ENCODE data around the gene C2orf15. TPM values are rescaled to one million over a fixed set of nuclear protein-coding genes. Genes with fewer than 3 reads are reported as not detected.

The C2orf15 gene
- polyA plus RNA-seq, 2 of the 4 experiments (the other 2 are of a cell fraction): 1.3 to 1.6 TPM

DNA sequence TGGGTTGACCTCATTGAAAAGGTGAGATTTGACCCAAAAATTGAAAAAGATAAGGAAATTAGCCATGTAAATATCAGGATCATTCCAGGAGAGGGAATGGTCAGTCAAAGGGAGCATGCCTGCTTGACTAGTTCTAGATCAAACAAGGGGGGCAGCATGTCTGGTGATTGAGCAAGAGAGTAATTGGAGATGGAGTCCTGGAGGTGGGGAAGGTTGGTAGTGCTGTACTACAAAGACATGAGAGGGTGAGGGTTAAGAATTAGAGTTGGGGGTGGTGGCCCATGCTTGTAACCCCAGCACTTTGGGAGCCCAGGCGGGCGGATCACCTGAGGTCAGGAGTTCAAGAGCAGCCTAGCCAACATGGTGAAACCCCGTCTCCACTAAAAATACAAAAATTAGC is 41.5 kb downstream of the C2orf15 start (continued):
- no peak for TF ChIP-seq NFE2L2 (conservative IDR thresholded peaks at IDR 0.05; ENCODE audit: low read length)
- no peak for TF ChIP-seq MYC (IDR thresholded peaks at IDR 0.05; ENCODE audit: borderline replicate concordance, low read length)
- no peak for TF ChIP-seq JUN (IDR thresholded peaks at IDR 0.05)
- TF ChIP-seq, protein P1, sequence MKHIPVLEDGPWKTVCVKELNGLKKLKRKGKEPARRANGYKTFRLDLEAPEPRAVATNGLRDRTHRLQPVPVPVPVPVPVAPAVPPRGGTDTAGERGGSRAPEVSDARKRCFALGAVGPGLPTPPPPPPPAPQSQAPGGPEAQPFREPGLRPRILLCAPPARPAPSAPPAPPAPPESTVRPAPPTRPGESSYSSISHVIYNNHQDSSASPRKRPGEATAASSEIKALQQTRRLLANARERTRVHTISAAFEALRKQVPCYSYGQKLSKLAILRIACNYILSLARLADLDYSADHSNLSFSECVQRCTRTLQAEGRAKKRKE (CRISPR knock-in tag; IDR thresholded peaks at IDR 0.05; ENCODE audit: low read depth): no peak

DNA sequence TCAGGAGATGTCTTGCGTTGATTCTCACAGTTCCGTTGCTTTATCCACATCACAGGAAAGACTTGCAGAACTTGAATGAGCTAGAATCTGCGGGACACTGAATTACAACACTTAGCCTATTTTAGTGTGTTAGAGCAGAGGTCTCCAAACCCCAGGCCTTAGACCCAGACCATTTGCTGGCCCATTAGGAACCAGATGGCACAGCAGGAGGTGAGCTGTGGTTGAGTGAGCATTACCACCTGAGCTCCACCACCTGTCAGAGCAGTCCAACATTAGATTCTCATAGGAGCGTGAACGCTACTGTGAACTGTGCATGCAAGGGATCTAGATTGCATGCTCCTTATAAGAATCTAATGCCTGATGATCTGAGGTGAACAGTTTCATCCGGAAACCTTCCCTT is 43.3 kb downstream of the C2orf15 start:
- H3K4me2 ChIP-seq: no peak overlapping the region
- ChIA-PET POLR2A (no interaction called here), CTCF (no interaction called here)
- 62% methylated on average over 6 of the region's 6 CpGs for WGBS (ENCODE audit: missing lambda C conversion rate)
- H3K4me3 ChIP-seq: no peak overlapping the region
- no peak for TF ChIP-seq MYC (IDR thresholded peaks at IDR 0.05; ENCODE audit: borderline replicate concordance, low read length)
- no peak for TF ChIP-seq CBX2 (IDR thresholded peaks at IDR 0.05; ENCODE audit: borderline replicate concordance, low read depth)
- no peak for TF ChIP-seq PHF8 (IDR thresholded peaks at IDR 0.05; ENCODE audit: borderline replicate concordance, low read depth)
- TF ChIP-seq RFX5 (IDR thresholded peaks at IDR 0.05): no peak
- TF ChIP-seq CBX8 (IDR thresholded peaks at IDR 0.05): no peak
- TF ChIP-seq NPAS2 (CRISPR knock-in tag; IDR thresholded peaks at IDR 0.05; ENCODE audit: borderline replicate concordance): no peak
- TF ChIP-seq ZNF302 (CRISPR knock-in tag; IDR thresholded peaks at IDR 0.05): no peak
- no peak for TF ChIP-seq HOXA7 (CRISPR knock-in tag; IDR thresholded peaks at IDR 0.05)
- TF ChIP-seq NFE2L2 (conservative IDR thresholded peaks at IDR 0.05; ENCODE audit: low read length): no peak
- TF ChIP-seq HDAC2 (IDR thresholded peaks at IDR 0.05): no peak
- TF ChIP-seq HOXB13 (CRISPR knock-in tag; IDR thresholded peaks at IDR 0.05; ENCODE audit: low read depth): no peak
- no peak for TF ChIP-seq ESRRA (IDR thresholded peaks at IDR 0.05; ENCODE audit: borderline replicate concordance, low read length)
- no peak for TF ChIP-seq POLR2AphosphoS2 (conservative IDR thresholded peaks at IDR 0.05; ENCODE audit: low read length)
- TF ChIP-seq, protein P2, sequence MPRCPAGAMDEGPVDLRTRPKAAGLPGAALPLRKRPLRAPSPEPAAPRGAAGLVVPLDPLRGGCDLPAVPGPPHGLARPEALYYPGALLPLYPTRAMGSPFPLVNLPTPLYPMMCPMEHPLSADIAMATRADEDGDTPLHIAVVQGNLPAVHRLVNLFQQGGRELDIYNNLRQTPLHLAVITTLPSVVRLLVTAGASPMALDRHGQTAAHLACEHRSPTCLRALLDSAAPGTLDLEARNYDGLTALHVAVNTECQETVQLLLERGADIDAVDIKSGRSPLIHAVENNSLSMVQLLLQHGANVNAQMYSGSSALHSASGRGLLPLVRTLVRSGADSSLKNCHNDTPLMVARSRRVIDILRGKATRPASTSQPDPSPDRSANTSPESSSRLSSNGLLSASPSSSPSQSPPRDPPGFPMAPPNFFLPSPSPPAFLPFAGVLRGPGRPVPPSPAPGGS (IDR thresholded peaks at IDR 0.05): no peak
- no peak for TF ChIP-seq RNF2 (IDR thresholded peaks at IDR 0.05; ENCODE audit: borderline replicate concordance, low read depth)
- TF ChIP-seq KDM1A (IDR thresholded peaks at IDR 0.05; ENCODE audit: low read depth): no peak
- FAIRE-seq: no peak
- no peak for DNase-seq (ENCODE audit: low read depth in 1 of 2, low spot score in 1 of 2)
- ATAC-seq: no peak
- H3K4me1 ChIP-seq: peaks cover 16% of the 10 kb centered on the region; the same call in 2 of the 3 replicates
- no peaks in the 10 kb centered on the region for H3K9me3 ChIP-seq
- no peak overlapping the region for H3K27ac ChIP-seq

DNA sequence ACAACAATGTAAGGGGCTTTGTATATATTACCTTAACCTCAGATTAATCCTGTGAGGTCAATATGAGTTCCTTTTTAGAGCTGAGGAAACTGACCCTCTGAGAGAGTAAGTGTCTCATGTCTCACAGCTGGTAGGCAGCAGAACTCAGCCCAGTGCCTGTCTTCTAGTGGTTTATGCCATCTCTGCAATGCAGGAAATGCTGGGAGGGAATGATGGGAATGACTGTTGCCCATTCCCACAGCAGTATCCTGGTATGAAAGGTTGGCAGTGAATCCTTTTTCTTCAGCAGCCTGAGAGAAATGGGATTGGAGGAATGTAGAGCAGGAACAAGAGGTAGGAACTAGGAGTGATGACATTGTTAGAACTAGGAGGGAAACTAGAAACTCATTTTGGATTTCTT is 45.5 kb downstream of the C2orf15 start:
- POLR2A ChIA-PET: no interaction called here
- FAIRE-seq: no peak

DNA sequence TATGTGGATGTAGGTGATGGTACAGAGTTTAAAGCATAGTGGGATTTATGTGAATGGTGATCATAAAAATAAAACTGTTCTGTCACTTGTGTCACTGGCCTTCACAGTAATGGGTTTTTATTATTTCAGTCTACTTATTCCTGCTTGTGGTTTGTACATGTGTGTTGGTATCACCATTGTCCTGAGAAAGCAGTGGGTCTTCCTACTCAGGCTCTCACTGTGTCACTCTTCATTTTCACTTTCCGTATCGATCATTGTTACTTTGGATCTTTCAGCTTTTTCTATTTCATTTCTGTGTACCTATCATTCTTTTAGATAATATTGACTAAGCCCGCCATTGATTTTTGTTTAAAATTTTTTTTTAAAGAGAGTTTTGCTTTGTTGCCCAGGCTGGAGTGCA is 46.9 kb downstream of the C2orf15 start:
- H3K9me3 ChIP-seq: no peaks in the 10 kb centered on the region
- ATAC-seq: no peak
- CTCF ChIA-PET: interaction anchor here (0.6 kb wide), 1 partner anchor 104 kb away, joined by 3 read pairs; no protein-coding TSS in a partner anchor
- H3K27ac ChIP-seq: no peak overlapping the region
- DNase-seq (ENCODE audit: low read depth in 1 of 2, low spot score in 1 of 2): no peak
- H3K4me3 ChIP-seq: no peak overlapping the region
- no peak for FAIRE-seq
- POLR2A ChIA-PET: no interaction called here
- no peak overlapping the region for H3K4me2 ChIP-seq
- TF ChIP-seq, protein P3, sequence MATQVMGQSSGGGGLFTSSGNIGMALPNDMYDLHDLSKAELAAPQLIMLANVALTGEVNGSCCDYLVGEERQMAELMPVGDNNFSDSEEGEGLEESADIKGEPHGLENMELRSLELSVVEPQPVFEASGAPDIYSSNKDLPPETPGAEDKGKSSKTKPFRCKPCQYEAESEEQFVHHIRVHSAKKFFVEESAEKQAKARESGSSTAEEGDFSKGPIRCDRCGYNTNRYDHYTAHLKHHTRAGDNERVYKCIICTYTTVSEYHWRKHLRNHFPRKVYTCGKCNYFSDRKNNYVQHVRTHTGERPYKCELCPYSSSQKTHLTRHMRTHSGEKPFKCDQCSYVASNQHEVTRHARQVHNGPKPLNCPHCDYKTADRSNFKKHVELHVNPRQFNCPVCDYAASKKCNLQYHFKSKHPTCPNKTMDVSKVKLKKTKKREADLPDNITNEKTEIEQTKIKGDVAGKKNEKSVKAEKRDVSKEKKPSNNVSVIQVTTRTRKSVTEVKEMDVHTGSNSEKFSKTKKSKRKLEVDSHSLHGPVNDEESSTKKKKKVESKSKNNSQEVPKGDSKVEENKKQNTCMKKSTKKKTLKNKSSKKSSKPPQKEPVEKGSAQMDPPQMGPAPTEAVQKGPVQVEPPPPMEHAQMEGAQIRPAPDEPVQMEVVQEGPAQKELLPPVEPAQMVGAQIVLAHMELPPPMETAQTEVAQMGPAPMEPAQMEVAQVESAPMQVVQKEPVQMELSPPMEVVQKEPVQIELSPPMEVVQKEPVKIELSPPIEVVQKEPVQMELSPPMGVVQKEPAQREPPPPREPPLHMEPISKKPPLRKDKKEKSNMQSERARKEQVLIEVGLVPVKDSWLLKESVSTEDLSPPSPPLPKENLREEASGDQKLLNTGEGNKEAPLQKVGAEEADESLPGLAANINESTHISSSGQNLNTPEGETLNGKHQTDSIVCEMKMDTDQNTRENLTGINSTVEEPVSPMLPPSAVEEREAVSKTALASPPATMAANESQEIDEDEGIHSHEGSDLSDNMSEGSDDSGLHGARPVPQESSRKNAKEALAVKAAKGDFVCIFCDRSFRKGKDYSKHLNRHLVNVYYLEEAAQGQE (IDR thresholded peaks at IDR 0.05): no peak
- TF ChIP-seq HEYL (CRISPR knock-in tag; IDR thresholded peaks at IDR 0.05): no peak
- TF ChIP-seq HOXA7 (CRISPR knock-in tag; IDR thresholded peaks at IDR 0.05): no peak
- TF ChIP-seq, protein P1 (CRISPR knock-in tag; IDR thresholded peaks at IDR 0.05; ENCODE audit: low read depth): no peak
- TF ChIP-seq FOXS1 (CRISPR knock-in tag; IDR thresholded peaks at IDR 0.05): no peak
- no peak for TF ChIP-seq MAFK (IDR thresholded peaks at IDR 0.05; ENCODE audit: partially characterized antibody)
- H3K4me1 ChIP-seq: 0 out of 3 replicates have a peak, but pooled peaks cover under 1% of the 10 kb centered on the region
- 93% methylated on average over 3 of the region's 3 CpGs for WGBS (ENCODE audit: missing lambda C conversion rate)

More for the DNA sequence above, 45.5 kb downstream of the C2orf15 start:
- Histone ChIP-seq H3K4me3 (no peak overlapping the region), H3K27ac (no peak overlapping the region), H3K4me2 (no peak overlapping the region), H3K9me3 (no peaks in the 10 kb centered on the region), H3K4me1 (peaks cover 14% of the 10 kb centered on the region; the same call in 2 of the 3 replicates)
- CTCF ChIA-PET: interaction anchor here (1.5 kb wide), 1 partner anchor 11 kb away, joined by 4 read pairs; no protein-coding TSS in a partner anchor
- DNase-seq (ENCODE audit: low read depth in 1 of 2, low spot score in 1 of 2) (no peak), ATAC-seq (no peak)
- TF ChIP-seq FOSB (CRISPR knock-in tag; IDR thresholded peaks at IDR 0.05) (no peak), POLR2AphosphoS2 (conservative IDR thresholded peaks at IDR 0.05; ENCODE audit: low read length) (no peak), TP53 (CRISPR knock-in tag; IDR thresholded peaks at IDR 0.05) (no peak), NFE2L2 (conservative IDR thresholded peaks at IDR 0.05; ENCODE audit: low read length) (no peak)

Data from A549 (cell line).